Stomach (tissue), 4 donors: ENCODE results near the gene PIEZO2.

ENCODE experiments used
- EP300 ChIP-seq: sonication (generic); formaldehyde crosslinking; IDR thresholded peaks from one replicate; pipeline ENCODE4 v1.6.1; 2017; ENCODE audit warnings: antibody characterized with exemption
- POLR2A ChIP-seq, 4 donors: fragments of 450-650 bp; IDR thresholded peaks; one replicate each; pipeline ENCODE4 v1.6.1; 2016; ENCODE audit warnings: antibody characterized with exemption in 4 of 4, control low read depth in 2 of 4, mild to moderate bottlenecking in 1 of 4, moderate library complexity in 1 of 4
- TF ChIP-seq, protein P1 (sequence below), 7 experiments: fragments of 450-650 bp in 4 of 7; fragments of 200-600 bp in 3 of 7; sonication (generic) in 3 of 7; IDR thresholded peaks; one replicate each; pipeline ENCODE4 v1.5.1; 2016 to 2019; ENCODE audit warnings: antibody characterized with exemption in 7 of 7, control low read depth in 2 of 7, mild to moderate bottlenecking in 1 of 7

- TF ChIP-seq, protein P1, sequence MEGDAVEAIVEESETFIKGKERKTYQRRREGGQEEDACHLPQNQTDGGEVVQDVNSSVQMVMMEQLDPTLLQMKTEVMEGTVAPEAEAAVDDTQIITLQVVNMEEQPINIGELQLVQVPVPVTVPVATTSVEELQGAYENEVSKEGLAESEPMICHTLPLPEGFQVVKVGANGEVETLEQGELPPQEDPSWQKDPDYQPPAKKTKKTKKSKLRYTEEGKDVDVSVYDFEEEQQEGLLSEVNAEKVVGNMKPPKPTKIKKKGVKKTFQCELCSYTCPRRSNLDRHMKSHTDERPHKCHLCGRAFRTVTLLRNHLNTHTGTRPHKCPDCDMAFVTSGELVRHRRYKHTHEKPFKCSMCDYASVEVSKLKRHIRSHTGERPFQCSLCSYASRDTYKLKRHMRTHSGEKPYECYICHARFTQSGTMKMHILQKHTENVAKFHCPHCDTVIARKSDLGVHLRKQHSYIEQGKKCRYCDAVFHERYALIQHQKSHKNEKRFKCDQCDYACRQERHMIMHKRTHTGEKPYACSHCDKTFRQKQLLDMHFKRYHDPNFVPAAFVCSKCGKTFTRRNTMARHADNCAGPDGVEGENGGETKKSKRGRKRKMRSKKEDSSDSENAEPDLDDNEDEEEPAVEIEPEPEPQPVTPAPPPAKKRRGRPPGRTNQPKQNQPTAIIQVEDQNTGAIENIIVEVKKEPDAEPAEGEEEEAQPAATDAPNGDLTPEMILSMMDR (IDR thresholded peaks at IDR 0.05): no peak
- TF ChIP-seq POLR2A (IDR thresholded peaks at IDR 0.05) (no peak), EP300 (no peak)
Measured at GRCh38 chr18:10679557-10680270, 469.7 kb downstream of the PIEZO2 start.
